Measurements from ENCODE around the gene PITPNM3.

DNA sequence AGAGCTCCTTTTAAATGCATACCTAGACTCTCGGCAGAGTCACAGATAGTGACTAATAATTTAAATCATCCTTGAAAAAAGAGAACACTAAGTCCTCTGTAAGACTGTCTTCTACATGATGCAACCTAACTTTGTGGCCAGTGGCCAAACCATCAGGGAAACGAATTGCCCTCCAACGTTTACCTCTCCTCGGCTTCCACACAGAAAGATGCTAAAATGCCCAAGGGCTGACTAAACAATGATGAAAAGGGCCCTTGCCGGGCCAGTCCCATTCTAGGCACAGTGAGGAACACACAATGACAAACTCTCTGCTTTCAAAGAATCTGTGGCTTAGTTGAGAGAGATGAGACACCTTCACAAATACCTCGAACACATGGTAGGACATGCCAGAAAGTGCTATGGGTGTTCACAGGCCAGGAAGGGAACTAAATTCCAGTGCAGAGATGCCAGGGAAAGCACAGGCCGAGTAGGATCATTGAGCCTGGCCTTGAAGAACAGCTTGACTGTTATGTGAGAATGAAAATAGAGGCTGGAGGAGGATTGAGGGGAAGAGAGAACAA lies 35.3 kb upstream of the PITPNM3 start:
- TF ChIP-seq, protein P1, sequence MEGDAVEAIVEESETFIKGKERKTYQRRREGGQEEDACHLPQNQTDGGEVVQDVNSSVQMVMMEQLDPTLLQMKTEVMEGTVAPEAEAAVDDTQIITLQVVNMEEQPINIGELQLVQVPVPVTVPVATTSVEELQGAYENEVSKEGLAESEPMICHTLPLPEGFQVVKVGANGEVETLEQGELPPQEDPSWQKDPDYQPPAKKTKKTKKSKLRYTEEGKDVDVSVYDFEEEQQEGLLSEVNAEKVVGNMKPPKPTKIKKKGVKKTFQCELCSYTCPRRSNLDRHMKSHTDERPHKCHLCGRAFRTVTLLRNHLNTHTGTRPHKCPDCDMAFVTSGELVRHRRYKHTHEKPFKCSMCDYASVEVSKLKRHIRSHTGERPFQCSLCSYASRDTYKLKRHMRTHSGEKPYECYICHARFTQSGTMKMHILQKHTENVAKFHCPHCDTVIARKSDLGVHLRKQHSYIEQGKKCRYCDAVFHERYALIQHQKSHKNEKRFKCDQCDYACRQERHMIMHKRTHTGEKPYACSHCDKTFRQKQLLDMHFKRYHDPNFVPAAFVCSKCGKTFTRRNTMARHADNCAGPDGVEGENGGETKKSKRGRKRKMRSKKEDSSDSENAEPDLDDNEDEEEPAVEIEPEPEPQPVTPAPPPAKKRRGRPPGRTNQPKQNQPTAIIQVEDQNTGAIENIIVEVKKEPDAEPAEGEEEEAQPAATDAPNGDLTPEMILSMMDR (conservative IDR thresholded peaks at IDR 0.05 in 1 of 2, IDR thresholded peaks at IDR 0.05 in 1 of 2; ENCODE audit: extremely low read depth in 1 of 2, insufficient read depth in 1 of 2, low read depth in 1 of 2, low read length in 2 of 2), result no peak
- no peak for TF ChIP-seq EZH2 (IDR thresholded peaks at IDR 0.05; ENCODE audit: borderline replicate concordance, low read length)
